HEK293 (cell line): ENCODE results near the gene SEMA6A.

ENCODE experiments used
- CTCF ChIA-PET: fragments of 350-600 bp; formaldehyde crosslinking; extraction: SDS; loops from one replicate; lab custom pipeline; 2021; ENCODE audit warnings: antibody characterized with exemption; lab: Yijun Ruan, JAX
- POLR2A ChIA-PET: fragments of 300-600 bp; formaldehyde crosslinking; extraction: SDS; loops from one replicate; lab custom pipeline; 2020; ENCODE audit warnings: antibody characterized with exemption, inconsistent platforms; lab: Yijun Ruan, JAX
- H3K27ac ChIP-seq: fragments of 200-500 bp; sonication (Bioruptor generic); 2 replicates; pipeline ENCODE4 v1.5.1; 2014; ENCODE audit warnings: low read depth, low read length, control low read depth, inconsistent platforms; ENCODE audit errors: extremely low read depth
- H3K36me3 ChIP-seq, 2 experiments: fragments of 200-500 bp in 1 of 2; sonication (Bioruptor generic) in 1 of 2; 1 replicate in 1 of 2; 2 replicates in 1 of 2; pipeline ENCODE4 v1.5.1; 2014 to 2017; ENCODE audit warnings: inconsistent platforms in 2 of 2, low read length in 2 of 2; ENCODE audit not compliant: control insufficient read depth in 2 of 2, insufficient read depth in 1 of 2
- H3K4me1 ChIP-seq: fragments of 200-500 bp; sonication (Bioruptor generic); 2 replicates; pipeline ENCODE4 v1.5.1; 2014; ENCODE audit warnings: mild to moderate bottlenecking, low read length, inconsistent platforms; ENCODE audit not compliant: control insufficient read depth, insufficient read depth
- H3K4me3 ChIP-seq: 2 replicates; pipeline ENCODE4 v1.5.1; 2011; ENCODE audit warnings: low read depth, mild to moderate bottlenecking, control low read depth, low read length, moderate library complexity
- H3K9me3 ChIP-seq: fragments of 200-500 bp; sonication (Bioruptor generic); 2 replicates; pipeline ENCODE4 v1.5.1; 2014; ENCODE audit warnings: low read depth, low read length, inconsistent platforms; ENCODE audit not compliant: control insufficient read depth, insufficient read depth
- KLF1 ChIP-seq: fragments of 450-650 bp; formaldehyde crosslinking; IDR thresholded peaks from 2 replicates; pipeline ENCODE4 v1.5.1; 2016; ENCODE audit warnings: missing biosample characterization, missing genetic modification characterization
- PRDM10 ChIP-seq: fragments of 450-650 bp; formaldehyde crosslinking; IDR thresholded peaks from 2 replicates; pipeline ENCODE4 v1.5.1; 2016; ENCODE audit warnings: missing biosample characterization, missing genetic modification characterization
- REST ChIP-seq: fragments of 450-650 bp; formaldehyde crosslinking; IDR thresholded peaks from 2 replicates; pipeline ENCODE4 v1.5.1; 2016; ENCODE audit warnings: missing biosample characterization, missing genetic modification characterization
- ZBTB26 ChIP-seq: fragments of 450-650 bp; formaldehyde crosslinking; optimal IDR thresholded peaks from 2 replicates; pipeline ENCODE3; 2016; ENCODE audit warnings: missing biosample characterization, mild to moderate bottlenecking, missing genetic modification characterization
- ZBTB48 ChIP-seq: fragments of 450-650 bp; formaldehyde crosslinking; IDR thresholded peaks from 2 replicates; pipeline ENCODE4 v1.5.1; 2016; ENCODE audit warnings: missing biosample characterization, missing genetic modification characterization
- ZNF211 ChIP-seq: fragments of 450-650 bp; formaldehyde crosslinking; IDR thresholded peaks from 2 replicates; pipeline ENCODE4 v1.5.1; 2016; ENCODE audit warnings: low read depth, missing biosample characterization, missing genetic modification characterization
- ZNF248 ChIP-seq: fragments of 450-650 bp; formaldehyde crosslinking; IDR thresholded peaks from 2 replicates; pipeline ENCODE4 v1.5.1; 2017; ENCODE audit warnings: missing biosample characterization, missing genetic modification characterization
- ZNF280C ChIP-seq: fragments of 450-650 bp; formaldehyde crosslinking; IDR thresholded peaks from 2 replicates; pipeline ENCODE4 v1.5.1; 2016; ENCODE audit warnings: missing biosample characterization, missing genetic modification characterization
- ZNF335 ChIP-seq: fragments of 450-650 bp; formaldehyde crosslinking; conservative IDR thresholded peaks from 2 replicates; pipeline ENCODE4 v1.5.1; 2016; ENCODE audit warnings: missing biosample characterization, missing genetic modification characterization
- ZNF341 ChIP-seq: fragments of 450-650 bp; formaldehyde crosslinking; IDR thresholded peaks from 2 replicates; pipeline ENCODE4; 2016; ENCODE audit warnings: low read depth, missing biosample characterization, missing genetic modification characterization
- ZNF362 ChIP-seq: fragments of 450-650 bp; formaldehyde crosslinking; IDR thresholded peaks from 2 replicates; pipeline ENCODE4 v1.5.1; 2016; ENCODE audit warnings: missing biosample characterization, missing genetic modification characterization
- ZNF366 ChIP-seq: fragments of 450-650 bp; formaldehyde crosslinking; conservative IDR thresholded peaks from 2 replicates; pipeline ENCODE4 v1.5.1; 2016; ENCODE audit warnings: missing biosample characterization, missing genetic modification characterization
- ZNF416 ChIP-seq: fragments of 450-650 bp; formaldehyde crosslinking; IDR thresholded peaks from 2 replicates; pipeline ENCODE4 v1.5.1; 2016; ENCODE audit warnings: missing biosample characterization, missing genetic modification characterization
- ZNF596 ChIP-seq: fragments of 450-650 bp; IDR thresholded peaks from 2 replicates; pipeline ENCODE4 v1.5.0; 2018; ENCODE audit warnings: missing biosample characterization, mild to moderate bottlenecking, missing genetic modification characterization, moderate library complexity
- ZNF639 ChIP-seq: fragments of 450-650 bp; formaldehyde crosslinking; IDR thresholded peaks from 2 replicates; pipeline ENCODE4 v1.5.1; 2016; ENCODE audit warnings: missing biosample characterization, missing genetic modification characterization
- ZNF677 ChIP-seq: fragments of 450-650 bp; IDR thresholded peaks from 2 replicates; pipeline ENCODE4 v1.5.0; 2018; ENCODE audit warnings: missing biosample characterization, mild to moderate bottlenecking, missing genetic modification characterization, moderate library complexity
- ZNF768 ChIP-seq: fragments of 450-650 bp; formaldehyde crosslinking; IDR thresholded peaks from 2 replicates; pipeline ENCODE4 v1.5.1; 2018; ENCODE audit warnings: missing biosample characterization, mild to moderate bottlenecking, missing genetic modification characterization
- ZSCAN4 ChIP-seq: fragments of 450-650 bp; formaldehyde crosslinking; IDR thresholded peaks from 2 replicates; pipeline ENCODE4 v1.5.1; 2017; ENCODE audit warnings: missing biosample characterization, missing genetic modification characterization

Gene SEMA6A

GRCh38 chr5:116563736-116564308 lies 10.8 kb downstream of the SEMA6A start (continued):
- TF ChIP-seq ZSCAN4 (tag by site-specific recombination) (no peak), REST (tag by site-specific recombination) (no peak), ZBTB26 (tag by site-specific recombination) (no peak), ZNF335 (tag by site-specific recombination) (no peak), ZNF596 (tag by site-specific recombination) (no peak), ZNF280C (tag by site-specific recombination) (no peak)
- TF ChIP-seq, all 188 proteins: peak for 6

GRCh38 chr5:116562669-116563068 lies 12.0 kb downstream of the SEMA6A start:
- H3K4me1 ChIP-seq, result peaks cover 26% of the 10 kb centered on the region
- no peak overlapping the region for H3K4me3 ChIP-seq
- ChIA-PET POLR2A (no interaction called here), CTCF (no interaction called here)
- no peak overlapping the region for H3K27ac ChIP-seq
- no peaks in the 10 kb centered on the region for H3K9me3 ChIP-seq
- H3K36me3 ChIP-seq, result no peaks in the 10 kb centered on the region
- TF ChIP-seq PRDM10 (tag by site-specific recombination) (no peak), ZNF416 (tag by site-specific recombination) (no peak), ZNF341 (tag by site-specific recombination) (no peak), ZNF211 (no peak), ZNF768 (tag by site-specific recombination) (no peak), ZBTB48 (tag by site-specific recombination) (no peak), KLF1 (tag by site-specific recombination) (no peak), ZNF366 (tag by site-specific recombination) (no peak), ZNF362 (tag by site-specific recombination) (no peak), ZNF280C (tag by site-specific recombination) (no peak), ZNF248 (no peak), ZNF677 (no peak), ZNF639 (tag by site-specific recombination) (no peak)
